Measurements from ENCODE around the gene PISD.
"Not testable (repeated sequence)": the region's sequence is repeated elsewhere in the genome, so short reads cannot be mapped to it uniquely, and the experiment has no call there.

The PISD gene

DNA sequence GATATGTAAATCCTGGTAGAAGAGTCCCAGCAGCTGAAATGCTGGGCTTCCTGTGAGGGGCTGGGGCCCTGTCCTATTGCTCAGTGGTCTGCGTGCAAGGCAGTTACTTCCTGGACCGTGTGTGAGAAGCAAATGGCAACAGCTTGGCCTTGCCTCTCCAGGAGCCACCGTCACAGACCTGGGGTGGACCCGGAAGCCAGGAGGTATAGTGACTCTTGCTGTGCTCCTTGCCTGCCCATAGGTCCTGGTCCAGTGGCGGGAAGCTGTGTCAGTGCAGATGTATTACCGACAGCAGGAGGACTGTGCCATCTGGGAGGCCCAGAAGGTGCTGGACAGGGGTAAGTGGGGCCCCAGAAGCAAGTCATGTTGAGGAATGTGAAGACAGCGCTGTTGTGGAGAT is 54.3 kb downstream of the PISD start:
- no peak for DNase-seq (ENCODE audit: low spot score)

DNA sequence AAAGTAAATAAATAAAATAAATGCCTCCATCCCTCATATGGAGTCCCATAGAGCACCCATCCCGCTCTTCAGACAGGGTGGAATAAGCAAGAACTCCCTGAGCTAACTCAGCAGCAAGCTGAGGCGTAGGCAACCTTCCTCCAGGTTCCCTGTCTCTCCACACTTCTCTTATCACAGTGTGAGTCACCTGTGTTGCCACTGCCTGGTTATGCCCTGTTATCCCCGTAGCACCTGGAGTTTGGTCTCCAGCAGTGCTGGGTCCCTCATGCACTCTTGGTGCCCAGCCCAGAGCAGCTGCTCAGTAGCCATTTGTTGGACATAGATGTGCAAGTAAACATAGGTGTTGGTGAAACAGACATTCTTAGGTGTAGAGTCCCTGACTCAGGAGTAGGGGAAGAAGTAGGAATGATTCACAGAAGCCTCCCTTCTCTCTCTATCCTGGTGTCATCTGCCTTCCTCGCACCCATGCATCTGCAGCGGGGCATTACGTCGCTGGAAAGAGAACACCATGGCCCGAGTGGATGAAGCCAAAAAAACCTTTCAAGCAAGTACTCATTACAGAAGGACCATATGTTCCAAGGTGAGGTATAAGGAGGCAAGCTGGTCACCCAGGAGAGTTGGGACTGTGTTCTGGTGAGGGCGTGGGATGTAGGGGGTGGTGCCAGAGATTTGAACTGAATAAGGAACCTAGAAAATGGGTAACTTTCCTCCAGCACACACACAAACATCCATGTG is 56.0 kb downstream of the PISD start:
- DNase-seq (ENCODE audit: low spot score), result no peak

DNA sequence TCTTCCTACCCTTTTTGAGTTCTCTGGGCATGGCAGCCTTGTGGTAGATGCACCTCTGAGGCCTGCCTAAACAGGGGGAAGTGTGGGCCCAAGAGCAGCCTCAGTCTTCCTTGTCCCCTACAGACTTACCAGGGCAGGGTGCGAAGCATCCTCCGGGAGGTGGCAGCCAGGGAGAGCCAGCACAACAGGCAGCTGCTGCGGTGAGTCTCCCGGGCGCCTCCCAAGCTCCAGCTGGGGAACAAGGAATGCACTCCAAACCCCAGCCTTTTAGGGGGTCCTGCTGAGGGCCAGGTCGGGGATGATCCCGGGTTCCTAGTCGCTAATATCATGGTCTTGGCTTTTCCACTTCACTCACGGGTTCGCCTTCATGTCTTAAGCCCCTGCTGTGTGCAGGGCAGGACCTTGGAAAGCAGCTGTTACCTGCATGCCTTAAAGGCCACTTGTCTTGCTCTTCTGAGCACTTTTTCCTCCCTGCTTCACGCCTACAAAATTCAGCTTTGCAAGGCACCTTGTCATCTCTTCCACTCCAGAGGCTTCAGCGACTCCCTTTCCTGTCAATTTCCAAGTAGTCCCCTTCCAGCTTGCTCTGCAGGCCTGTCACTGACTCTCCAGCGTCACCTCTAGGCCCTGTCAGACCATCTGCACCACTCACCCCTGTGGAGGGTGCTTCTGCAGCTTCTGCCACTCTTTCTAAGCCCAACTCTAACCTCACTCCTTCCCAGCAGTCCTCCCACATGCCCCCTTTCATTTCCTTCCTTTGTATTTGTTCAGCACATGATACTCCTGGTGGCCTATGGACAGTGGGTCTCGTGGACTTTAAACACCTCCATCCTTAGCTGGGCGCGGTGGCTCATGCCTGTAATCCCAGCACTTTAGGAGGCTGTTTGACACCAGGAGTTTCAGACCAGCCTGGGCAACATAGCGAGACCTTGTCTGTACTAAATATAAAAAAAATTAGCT is 57.0 kb downstream of the PISD start:
- no peak for DNase-seq (ENCODE audit: low spot score)

DNA sequence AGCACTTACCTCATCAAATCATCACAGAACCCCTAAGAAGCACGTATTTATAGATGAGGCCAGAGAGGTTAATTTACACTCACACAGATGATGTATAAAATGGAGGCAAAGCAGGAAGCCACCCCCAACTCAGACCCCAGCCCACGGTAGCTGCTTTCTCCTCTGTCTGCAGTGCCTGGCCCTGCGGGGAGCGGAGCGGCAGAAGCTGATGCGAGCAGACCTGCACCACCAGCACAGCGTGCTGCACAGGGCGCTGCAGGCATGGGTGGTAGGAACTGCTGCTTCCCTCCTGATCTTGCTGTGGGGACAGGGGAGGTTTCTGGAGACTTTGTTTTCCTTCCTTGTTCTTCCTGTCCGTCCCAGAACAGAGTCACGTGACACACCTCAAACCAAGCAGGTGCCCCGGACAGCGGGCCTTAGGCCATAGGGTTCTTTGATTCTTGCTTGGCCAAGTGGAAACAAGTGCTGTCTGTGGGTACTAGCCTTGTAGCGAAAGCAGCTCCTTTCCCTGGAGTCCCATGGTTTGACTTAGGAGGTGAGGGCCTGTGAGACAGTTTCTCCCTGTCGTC is 57.8 kb downstream of the PISD start:
- DNase-seq (ENCODE audit: low spot score), result no peak

DNA sequence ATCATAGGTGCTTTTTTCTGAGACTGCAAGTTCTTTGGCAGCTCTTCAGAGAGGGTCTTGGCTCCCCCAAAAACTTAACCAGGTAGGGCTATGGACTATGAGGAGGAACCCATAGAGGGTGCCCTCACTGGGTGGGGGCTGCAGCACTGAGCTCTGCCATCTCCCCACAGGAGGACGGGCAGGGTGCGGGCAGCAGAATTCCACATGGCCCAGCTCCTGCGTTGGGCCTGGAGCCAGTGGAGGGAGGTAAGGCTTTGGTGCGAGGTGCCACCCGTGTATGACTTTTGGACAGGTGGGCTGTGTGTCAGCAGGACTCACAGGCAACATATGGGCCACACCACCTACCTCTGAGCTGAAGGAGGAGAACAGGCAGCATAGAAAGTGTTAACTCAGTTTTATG is 58.4 kb downstream of the PISD start:
- no peak for DNase-seq (ENCODE audit: low spot score)

DNA sequence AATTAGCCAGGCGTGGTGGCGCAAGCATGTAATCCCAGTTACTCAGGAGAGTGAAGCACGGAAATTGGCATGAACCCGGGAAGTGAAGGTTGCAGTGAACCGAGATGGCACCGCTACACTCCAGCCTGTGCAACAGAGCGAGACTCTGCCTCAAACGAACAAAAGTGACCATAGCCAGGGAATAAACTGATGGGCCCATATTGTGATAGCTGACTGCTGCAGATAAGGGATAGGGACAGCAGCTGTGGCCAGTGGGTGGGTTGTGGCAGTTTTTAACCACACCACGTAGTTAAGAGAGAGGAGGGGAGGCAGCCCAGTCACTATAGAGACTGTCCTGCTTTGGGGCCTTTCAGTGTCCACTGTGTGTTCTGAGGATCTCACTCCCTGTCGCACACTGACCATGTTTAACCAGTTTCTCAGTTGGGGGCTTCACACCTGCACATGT is 58.9 kb downstream of the PISD start:
- DNase-seq (ENCODE audit: low spot score), result peak; percentile 70

DNA sequence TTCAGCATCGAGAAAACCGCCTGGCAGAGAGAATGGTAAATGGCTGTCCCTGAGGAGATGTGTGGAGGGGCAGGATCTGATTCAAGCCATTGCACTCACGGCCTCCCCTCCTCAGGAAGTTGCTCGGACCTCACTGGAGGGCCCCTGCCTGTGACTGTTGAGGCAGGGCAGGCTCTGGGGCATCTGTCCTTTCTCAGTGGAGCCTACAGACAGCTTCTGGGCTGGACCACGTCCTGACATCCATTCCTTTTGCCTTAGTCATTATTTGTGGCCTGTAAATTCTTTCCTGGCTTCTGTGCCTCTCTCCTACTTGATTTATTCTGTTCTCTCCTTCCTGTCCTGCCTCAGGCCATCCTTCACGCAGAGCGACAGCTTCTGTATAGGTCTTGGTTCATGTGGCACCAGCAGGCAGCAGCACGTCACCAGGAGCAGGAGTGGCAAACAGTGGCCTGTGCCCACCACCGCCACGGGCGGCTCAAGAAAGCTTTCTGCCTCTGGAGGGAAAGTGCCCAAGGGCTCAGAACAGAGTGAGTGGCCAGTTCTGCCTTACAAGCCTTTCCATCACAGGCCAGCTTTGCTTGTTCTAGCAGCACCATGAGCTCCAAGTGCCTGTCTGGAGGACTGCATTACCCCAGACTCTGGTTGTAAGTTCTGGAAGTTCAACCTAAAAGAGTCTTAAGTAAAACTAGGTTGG is 59.6 kb downstream of the PISD start:
- peak; percentile 89 for DNase-seq (ENCODE audit: low spot score)

DNA sequence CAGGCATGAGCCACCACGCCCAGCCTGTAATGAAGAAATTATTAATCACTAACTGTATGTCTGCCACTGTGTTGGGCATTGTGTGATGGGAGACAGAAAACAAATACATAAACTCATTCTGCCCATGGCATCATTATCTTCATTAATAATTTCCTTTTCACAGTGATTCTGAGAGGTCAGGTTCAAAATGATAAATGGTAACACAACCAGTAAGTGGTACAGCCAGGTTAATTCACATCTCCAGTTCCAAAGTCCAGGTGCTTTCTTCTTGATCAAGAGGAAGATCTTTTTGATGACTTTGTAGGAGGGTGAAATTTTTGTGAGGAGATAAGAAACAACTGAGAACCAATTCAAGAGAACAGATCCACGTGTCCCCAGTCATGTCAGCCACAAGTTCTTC is 66.7 kb downstream of the PISD start:
- DNase-seq (ENCODE audit: low spot score), result no peak

DNA sequence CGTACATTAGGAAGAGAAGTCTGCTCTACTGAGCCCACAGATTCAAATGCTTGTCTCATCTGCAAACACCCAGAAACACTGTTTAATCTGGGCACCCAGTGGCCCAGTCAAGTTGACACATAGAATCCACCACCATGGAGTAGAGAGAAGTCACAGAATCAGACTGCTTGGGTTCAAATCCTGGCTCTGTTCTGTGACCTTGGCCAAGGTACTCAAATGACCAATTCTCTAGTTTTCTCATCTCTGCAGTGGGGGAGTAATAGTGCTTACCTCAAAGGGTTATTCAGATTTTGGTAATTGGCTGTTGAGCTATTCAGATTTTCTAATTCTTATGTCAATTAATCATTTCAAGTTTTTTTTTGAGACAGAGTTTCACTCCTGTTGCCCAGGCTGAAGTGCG is 71.9 kb downstream of the PISD start:
- DNase-seq (ENCODE audit: low spot score), result not testable (repeated sequence)

DNA sequence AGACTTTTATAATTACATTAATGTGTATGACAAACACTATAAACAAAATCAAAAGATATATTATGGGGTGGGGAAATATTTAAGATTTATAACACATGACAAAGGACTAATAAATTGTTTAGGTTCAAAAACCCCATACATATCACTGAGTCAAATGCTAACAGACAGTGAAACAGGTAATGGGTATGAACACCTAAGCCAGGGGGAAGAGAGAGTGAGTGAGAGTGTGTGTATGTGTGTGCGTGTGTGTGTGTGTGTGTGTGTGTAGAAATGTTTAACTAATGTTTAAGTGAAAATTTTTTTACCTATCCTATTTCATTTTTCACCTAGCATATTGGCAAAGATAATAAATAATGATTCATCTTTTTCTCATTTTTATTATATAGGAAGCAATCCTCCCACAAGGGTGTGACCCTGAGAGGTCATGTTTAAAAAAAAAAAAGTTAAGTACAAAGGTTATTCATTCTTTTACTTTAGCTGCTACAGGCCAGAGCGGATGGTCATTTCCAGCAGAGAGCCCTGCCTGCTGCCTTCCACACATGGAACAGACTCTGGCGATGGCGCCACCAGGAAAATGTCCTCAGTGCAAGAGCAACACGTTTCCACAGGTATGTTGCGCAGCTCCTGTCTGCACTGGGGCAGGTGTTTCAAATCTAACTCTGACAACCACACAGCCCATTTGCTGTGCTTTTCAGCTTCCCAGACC is 72.9 kb downstream of the PISD start:
- no peak for DNase-seq (ENCODE audit: low spot score)

DNA sequence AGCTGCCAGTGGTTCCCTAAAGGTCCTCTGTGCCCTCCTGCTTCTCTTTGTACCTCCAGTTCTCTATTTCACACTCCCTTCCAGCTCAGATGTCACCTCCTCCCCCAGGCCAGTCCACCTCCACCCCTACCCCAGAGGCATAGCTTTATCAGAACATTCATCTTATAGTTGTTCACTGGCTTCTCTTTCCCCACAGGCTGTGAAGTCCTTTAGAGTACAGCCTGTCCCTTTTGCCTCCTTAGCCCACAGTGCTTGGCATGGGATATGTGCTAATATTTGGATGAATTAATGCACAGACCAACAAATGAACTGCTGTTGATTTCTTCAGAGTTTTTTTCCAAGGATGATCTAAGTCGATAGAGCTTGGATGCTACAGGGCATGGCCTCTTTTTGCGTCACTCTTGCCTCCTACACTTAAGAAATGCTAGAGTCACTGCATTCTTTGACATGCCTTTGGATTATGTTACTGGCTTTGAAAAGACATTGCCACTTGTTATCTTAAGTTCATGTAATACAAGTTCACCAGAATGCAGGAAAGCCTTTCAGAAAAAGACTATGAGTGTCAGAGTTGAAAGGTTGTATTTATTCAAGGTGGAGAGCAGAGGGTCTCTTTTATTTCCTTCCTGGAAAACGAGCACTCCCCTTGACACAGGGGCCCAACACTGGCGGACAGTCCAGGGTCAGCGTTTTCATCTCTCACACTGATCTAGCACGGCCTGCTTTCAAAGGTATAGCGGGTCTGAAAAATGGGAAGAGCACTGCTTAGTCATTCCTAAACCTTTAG is 75.7 kb downstream of the PISD start:
- DNase-seq (ENCODE audit: low spot score), result no peak

DNA sequence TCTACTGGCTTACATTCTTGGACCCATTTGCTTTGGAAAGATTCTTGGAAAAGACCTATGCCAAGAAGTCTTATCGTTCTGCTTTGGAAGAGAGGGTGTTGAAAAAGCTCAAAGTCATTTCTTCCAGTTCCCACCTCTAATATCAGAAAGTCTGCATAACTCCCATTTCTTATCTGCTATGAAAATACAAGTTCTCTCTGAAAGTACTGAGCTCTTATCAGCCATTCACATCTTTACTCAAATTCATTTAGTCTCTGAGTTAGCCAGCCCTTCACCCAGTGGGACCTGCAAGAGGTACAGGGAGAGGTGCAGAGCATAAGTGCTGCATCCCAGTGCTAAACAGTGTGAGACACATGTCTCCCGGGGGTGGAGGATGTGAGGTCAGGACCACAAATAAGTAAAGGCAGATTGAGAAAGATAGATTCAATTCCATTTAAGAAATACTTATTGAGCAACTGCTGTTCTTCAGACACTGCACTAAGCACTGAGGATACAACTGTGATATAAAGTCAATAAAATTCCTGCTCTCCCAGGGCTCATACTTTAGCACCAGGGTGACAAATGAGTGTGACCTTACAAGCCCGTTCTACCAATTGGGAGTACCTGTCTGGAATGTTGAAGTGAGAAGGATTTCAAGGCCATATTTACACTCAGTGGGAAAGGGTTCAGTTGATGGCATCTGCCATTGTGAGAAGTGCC is 76.7 kb downstream of the PISD start:
- no peak for DNase-seq (ENCODE audit: low spot score)

DNA sequence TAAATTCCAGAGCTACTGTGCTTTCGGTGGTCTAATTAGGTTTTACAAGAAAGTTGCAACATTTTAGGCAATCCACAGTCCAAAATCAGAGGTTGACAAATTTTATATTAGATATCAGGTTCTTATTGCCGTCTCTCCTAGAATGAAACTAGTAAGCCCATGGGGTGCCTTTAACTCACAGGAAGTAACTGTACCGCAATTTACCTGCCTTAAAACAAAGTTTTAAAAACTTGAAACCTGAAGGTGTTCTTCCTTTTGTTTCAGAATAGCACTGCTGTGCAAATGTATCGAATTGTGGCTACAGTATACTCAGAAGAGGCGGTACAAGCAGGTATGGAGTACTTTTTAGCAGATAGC is 77.2 kb downstream of the PISD start:
- DNase-seq (ENCODE audit: low spot score), result no peak

DNA sequence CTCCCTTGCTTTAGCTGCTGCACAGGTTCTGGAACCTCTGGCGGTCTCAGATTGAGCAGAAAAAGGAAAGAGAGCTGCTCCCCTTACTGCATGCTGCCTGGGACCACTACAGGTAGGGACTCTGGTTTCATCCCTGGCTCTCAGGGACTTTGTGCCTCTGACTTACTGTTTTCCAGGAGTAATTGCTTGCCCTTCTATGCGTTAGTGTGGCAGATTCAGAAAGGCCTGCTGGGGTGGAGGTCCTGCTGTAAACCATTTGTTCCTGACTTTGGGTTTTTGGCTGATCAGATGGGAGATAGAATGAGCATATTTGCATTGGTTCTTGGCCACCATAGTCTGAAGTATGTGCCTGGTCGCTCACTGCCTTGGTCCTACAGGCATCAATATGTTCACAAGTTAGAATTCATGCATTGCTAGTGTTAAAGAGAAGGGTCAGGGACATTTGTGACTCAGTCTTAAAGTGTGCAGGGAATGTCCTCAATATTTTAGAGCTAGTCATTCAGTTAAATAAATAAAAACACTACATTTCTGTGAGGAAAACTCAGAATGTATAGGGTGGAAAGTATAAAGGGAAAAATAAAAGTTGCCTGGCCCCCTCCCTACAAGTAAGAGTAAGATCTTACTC is 78.0 kb downstream of the PISD start:
- DNase-seq (ENCODE audit: low spot score), result peak; percentile 11

DNA sequence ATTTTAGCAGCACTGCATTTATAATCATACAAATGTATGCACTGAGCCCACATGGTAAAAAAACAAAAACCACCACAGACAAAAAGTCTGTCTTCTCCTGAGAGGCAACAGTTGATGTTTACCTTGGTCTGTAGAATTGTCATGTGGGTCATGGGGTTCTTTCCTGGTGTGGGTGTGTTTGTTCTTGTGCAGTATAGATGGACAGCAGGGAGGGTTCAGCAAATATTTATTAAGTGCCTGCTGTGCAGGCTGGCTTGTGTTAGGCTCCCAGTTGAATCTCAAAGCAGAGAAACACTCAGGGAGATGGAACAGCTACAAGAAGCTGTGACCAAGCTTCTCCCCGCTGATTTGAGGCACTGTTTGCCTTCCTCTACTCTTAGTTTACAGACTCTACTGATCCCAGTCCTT is 82.2 kb downstream of the PISD start:
- no peak for DNase-seq (ENCODE audit: low spot score)

DNA sequence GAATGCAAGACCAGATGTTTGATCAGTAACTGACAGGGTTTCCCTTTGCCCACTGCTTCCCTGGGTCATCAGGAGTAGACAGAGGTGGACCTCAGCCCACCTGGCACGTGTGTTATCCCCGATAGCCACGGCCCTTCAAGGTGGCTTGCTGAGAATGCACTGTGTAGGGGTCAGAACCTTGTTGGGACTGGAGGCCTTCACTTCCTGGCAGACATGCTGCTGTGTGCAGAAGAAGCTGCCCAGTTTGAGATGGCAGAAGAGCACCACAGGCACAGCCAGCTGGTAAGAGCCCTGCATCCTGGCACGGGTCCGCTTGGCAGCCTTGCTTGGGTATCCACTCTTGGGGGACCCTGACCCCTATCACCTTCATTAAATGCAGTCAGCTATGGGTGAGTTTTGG is 83.8 kb downstream of the PISD start:
- DNase-seq (ENCODE audit: low spot score), result no peak

DNA sequence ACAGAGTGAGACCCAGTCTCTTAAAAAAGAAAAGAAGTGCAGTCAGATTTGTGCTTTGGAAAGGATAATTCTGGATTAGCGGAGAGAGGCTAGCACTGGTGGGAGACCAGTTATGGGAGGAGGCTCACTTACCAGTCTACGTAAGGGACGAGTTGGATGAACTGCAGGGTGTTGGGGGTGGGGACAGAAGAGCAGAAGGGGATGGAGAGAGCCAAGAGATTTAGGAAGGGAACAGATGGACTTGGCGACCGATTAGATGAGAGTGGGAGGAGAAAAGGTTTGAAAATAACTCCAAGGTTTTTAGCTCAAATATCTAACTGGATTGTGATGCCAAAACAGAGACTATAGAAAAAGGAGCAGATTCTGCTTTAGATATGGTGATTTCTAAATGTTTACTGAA is 84.3 kb downstream of the PISD start:
- DNase-seq (ENCODE audit: low spot score), result no peak

DNA sequence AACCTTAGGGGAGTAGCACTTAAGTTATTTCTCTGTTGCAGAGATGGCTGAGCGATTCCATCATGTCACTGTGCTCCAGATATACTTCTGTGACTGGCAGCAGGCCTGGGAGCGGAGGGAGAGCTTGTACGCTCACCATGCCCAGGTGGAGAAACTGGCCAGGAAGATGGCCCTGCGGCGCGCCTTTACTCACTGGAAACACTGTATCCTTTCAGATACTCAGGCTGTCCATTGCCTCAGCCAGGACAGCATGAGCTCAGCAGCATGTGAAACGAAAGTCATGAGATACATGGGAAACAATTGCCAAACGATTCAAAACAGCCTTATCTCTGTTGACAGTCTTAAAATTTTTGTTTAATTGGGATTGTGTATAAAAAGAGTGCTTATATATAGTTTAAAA is 86.8 kb downstream of the PISD start:
- DNase-seq (ENCODE audit: low spot score), result no peak

DNA sequence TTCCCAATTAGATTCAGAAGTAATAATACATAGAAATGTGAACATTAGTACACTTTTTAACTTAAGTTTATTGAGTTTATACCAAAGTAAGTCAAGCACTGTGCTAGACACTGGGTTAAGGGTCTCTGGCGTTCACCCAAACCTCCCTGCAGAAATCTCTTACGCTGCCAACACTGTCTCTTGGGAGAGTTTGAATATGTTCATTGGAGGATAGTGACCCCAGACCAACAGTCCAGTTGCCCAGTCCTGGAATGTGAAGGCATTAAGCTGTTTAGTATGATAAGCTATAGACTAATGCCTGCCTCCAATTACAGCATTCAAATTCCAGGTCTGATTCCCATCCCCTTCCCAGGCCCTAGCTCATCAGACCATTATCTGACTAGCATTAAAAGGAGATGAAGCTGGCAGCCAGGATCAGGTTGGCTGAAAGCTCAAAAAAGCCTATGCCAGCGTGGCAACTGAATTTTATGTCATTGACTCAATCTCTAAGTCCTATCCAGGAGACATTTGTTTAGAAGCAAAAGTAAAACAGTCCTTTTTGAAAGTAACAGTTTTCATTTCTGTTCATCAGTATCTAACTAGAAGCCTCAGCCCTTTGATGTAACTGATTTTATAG is 87.9 kb downstream of the PISD start:
- no peak for DNase-seq (ENCODE audit: low spot score)

Data from kidney tubule cell (primary cell).